ENCODE results near the gene CFHR2.
"Not testable (repeated sequence)": the region's sequence is repeated elsewhere in the genome, so short reads cannot be mapped to it uniquely, and the experiment has no call there.

CFHR2 gene

DNA sequence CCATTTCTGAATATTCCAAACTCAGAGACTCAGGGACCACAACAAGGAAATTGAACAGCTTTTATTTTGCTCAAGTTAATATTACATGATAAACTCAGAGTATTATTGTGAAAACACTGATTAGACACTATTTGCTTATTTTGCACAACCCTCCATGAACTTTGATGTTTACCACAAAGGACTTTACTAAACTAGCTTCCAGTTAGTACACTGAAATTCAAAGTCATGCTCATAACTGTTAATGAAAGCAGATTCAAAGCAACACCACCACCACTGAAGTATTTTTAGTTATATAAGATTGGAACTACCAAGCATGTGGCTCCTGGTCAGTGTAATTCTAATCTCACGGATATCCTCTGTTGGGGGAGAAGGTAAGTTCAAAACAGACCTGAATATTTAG lies at the start of gene CFHR2:
CFHR2 (plus strand) TSS at position 171 of the 400 bp plus-strand sequence; CDS start at position 314, 143 bp downstream.
- not testable (repeated sequence) for H3K27ac ChIP-seq; H4K20me1 ChIP-seq (ENCODE audit: insufficient read depth); H3K4me2 ChIP-seq; H3K36me3 ChIP-seq (ENCODE audit: insufficient read depth); H3K79me2 ChIP-seq (ENCODE audit: insufficient read depth, low read depth); H3K9ac ChIP-seq; H3K4me3 ChIP-seq (IDR thresholded peaks at IDR 0.05; ENCODE audit: insufficient read depth, low read depth, low read length); H2AFZ ChIP-seq (ENCODE audit: low read depth); H3K27me3 ChIP-seq (ENCODE audit: insufficient read depth, low read depth); H3K4me1 ChIP-seq (ENCODE audit: low read depth, poor library complexity, severe bottlenecking)

DNA sequence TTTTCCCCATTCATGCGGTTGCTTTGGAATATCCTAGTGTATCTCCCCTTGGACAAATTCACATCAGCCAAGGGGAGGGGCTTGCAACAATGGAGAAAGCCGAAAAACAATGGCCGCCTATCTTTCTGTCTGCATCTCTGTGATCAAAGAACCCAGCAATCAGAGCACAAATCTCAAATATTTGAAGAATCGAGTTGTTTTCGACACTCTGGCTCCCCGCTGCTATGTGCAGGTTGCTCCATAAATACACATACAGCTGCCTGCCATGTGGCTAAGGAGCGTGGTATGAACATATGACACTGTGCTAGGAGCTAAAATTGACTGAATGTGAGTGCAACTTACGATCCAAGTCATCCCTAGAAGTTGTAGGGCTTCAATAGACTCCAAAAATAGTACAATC lies 47.2 kb upstream of the CFHR2 start:
- Histone ChIP-seq H3K27me3 (ENCODE audit: insufficient read depth, low read depth) (no peaks in the 10 kb centered on the region), H3K4me2 (no peak overlapping the region), H4K20me1 (ENCODE audit: insufficient read depth) (no peaks in the 10 kb centered on the region), H3K79me2 (ENCODE audit: insufficient read depth, low read depth) (no peaks in the 10 kb centered on the region), H3K36me3 (ENCODE audit: insufficient read depth) (no peaks in the 10 kb centered on the region), H3K4me1 (ENCODE audit: low read depth, poor library complexity, severe bottlenecking) (no peaks in the 10 kb centered on the region), H3K9ac (no peak overlapping the region), H3K4me3 (IDR thresholded peaks at IDR 0.05; ENCODE audit: insufficient read depth, low read depth, low read length) (no peak overlapping the region), H2AFZ (ENCODE audit: low read depth) (no peak overlapping the region), H3K27ac (no peak overlapping the region)
- TF ChIP-seq, protein P1, sequence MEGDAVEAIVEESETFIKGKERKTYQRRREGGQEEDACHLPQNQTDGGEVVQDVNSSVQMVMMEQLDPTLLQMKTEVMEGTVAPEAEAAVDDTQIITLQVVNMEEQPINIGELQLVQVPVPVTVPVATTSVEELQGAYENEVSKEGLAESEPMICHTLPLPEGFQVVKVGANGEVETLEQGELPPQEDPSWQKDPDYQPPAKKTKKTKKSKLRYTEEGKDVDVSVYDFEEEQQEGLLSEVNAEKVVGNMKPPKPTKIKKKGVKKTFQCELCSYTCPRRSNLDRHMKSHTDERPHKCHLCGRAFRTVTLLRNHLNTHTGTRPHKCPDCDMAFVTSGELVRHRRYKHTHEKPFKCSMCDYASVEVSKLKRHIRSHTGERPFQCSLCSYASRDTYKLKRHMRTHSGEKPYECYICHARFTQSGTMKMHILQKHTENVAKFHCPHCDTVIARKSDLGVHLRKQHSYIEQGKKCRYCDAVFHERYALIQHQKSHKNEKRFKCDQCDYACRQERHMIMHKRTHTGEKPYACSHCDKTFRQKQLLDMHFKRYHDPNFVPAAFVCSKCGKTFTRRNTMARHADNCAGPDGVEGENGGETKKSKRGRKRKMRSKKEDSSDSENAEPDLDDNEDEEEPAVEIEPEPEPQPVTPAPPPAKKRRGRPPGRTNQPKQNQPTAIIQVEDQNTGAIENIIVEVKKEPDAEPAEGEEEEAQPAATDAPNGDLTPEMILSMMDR (conservative IDR thresholded peaks at IDR 0.05; ENCODE audit: low read depth, low read length) = no peak

DNA sequence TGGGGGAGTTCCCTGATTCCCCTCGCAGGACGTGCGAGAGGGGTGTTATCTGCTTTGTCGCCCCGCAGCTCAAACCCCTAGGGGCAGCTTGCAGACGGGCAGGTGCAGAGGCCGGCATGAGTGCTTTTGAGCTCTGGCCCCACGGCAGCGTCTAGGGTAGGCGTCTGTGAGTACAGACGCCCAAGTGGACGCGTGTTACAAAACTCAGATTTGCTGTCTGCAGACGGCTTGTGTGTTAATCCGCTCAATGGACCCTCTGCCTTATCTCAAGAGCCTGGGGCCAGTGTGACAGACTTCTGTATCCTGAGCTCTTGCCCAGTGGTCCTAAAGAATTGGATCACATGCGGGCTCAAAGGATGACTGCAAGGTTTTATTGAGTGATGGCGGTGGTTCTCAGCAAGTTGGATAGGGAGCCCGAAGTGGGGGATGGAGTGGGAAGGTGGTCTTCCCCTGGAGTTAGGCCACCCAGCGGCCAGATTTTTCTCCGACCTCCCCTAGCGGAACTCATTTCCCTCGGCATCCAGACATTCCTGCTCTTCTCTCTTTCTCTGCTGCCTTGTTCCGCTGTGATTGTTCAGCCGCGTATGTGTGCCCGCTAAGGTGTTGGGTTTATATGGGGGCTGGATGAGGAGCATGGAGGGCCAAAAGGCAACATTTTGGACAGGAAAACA lies 46.2 kb upstream of the CFHR2 start:
- TF ChIP-seq, protein P1 (conservative IDR thresholded peaks at IDR 0.05; ENCODE audit: low read depth, low read length) = no peak
- Histone ChIP-seq H2AFZ (ENCODE audit: low read depth) (no peak overlapping the region), H3K27ac (no peak overlapping the region), H3K4me3 (IDR thresholded peaks at IDR 0.05; ENCODE audit: insufficient read depth, low read depth, low read length) (no peak overlapping the region), H3K4me1 (ENCODE audit: low read depth, poor library complexity, severe bottlenecking) (no peaks in the 10 kb centered on the region), H3K9ac (no peak overlapping the region), H3K36me3 (ENCODE audit: insufficient read depth) (no peaks in the 10 kb centered on the region), H3K4me2 (no peak overlapping the region), H3K79me2 (ENCODE audit: insufficient read depth, low read depth) (no peaks in the 10 kb centered on the region), H3K27me3 (ENCODE audit: insufficient read depth, low read depth) (no peaks in the 10 kb centered on the region), H4K20me1 (ENCODE audit: insufficient read depth) (no peaks in the 10 kb centered on the region)

DNA sequence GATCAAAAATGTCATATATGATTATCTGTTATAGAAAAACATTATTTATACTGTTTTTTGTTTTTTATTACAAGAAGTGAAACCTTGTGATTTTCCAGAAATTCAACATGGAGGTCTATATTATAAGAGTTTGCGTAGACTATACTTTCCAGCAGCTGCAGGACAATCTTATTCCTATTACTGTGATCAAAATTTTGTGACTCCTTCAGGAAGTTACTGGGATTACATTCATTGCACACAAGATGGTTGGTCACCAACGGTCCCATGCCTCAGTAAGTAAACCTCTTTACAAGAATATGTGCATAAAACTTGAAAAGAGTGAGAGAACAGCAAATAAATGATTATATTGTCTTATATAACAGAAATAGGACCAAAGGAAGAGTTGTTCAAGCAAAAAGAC lies 41.2 kb upstream of the CFHR2 start:
- TF ChIP-seq, protein P1 (conservative IDR thresholded peaks at IDR 0.05; ENCODE audit: low read depth, low read length) = no peak
- H3K79me2 ChIP-seq (ENCODE audit: insufficient read depth, low read depth) = no peaks in the 10 kb centered on the region
- H3K27ac ChIP-seq = no peak overlapping the region
- H3K36me3 ChIP-seq (ENCODE audit: insufficient read depth) = no peaks in the 10 kb centered on the region
- H4K20me1 ChIP-seq (ENCODE audit: insufficient read depth) = no peaks in the 10 kb centered on the region
- H3K27me3 ChIP-seq (ENCODE audit: insufficient read depth, low read depth) = no peaks in the 10 kb centered on the region
- H3K4me3 ChIP-seq (IDR thresholded peaks at IDR 0.05; ENCODE audit: insufficient read depth, low read depth, low read length) = no peak overlapping the region
- no peaks in the 10 kb centered on the region for H3K4me1 ChIP-seq (ENCODE audit: low read depth, poor library complexity, severe bottlenecking)
- no peak overlapping the region for H3K4me2 ChIP-seq
- H2AFZ ChIP-seq (ENCODE audit: low read depth) = no peak overlapping the region
- no peak overlapping the region for H3K9ac ChIP-seq

DNA sequence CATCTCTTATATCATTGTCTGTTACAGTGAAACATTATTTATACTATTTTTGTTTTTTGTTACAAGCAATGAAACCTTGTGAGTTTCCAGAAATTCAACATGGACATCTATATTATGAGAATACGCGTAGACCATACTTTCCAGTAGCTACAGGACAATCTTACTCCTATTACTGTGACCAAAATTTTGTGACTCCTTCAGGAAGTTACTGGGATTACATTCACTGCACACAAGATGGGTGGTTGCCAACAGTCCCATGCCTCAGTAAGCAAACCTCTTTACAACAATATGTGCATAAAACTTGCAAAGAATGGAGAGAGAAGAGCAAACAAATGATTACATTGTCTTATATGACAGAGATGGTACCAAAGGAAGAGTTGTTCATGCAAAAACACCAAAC lies 33.3 kb upstream of the CFHR2 start:
- H4K20me1 ChIP-seq (ENCODE audit: insufficient read depth) = no peaks in the 10 kb centered on the region
- H3K36me3 ChIP-seq (ENCODE audit: insufficient read depth) = no peaks in the 10 kb centered on the region
- H3K4me1 ChIP-seq (ENCODE audit: low read depth, poor library complexity, severe bottlenecking) = no peaks in the 10 kb centered on the region
- H3K4me2 ChIP-seq = no peak overlapping the region
- H3K27ac ChIP-seq = no peak overlapping the region
- no peak overlapping the region for H3K4me3 ChIP-seq (IDR thresholded peaks at IDR 0.05; ENCODE audit: insufficient read depth, low read depth, low read length)
- H2AFZ ChIP-seq (ENCODE audit: low read depth) = no peak overlapping the region
- H3K79me2 ChIP-seq (ENCODE audit: insufficient read depth, low read depth) = no peaks in the 10 kb centered on the region
- H3K27me3 ChIP-seq (ENCODE audit: insufficient read depth, low read depth) = no peaks in the 10 kb centered on the region
- H3K9ac ChIP-seq = no peak overlapping the region
- TF ChIP-seq, protein P1 (conservative IDR thresholded peaks at IDR 0.05; ENCODE audit: low read depth, low read length) = no peak

DNA sequence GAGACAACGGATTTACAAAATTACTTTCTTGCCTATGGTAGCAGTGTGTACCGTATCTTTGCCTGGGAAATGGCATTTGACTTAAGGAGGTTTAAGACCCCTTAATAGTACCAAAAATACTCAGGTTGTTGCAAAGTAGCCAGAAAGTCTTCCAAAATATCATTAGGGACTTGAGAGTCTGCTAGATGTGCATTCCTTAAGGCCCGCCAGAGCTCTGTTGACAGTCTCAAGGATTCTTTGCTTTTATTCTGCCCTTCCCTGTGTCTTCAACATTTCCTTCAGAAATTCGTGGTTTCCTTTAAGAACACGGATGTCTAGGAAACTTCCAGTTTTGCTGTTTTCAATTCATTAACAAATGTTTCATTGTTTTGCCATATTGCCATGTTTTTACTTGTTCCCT lies 31.3 kb upstream of the CFHR2 start:
- not testable (repeated sequence) for H3K4me2 ChIP-seq; H3K27ac ChIP-seq; H3K36me3 ChIP-seq (ENCODE audit: insufficient read depth); H3K27me3 ChIP-seq (ENCODE audit: insufficient read depth, low read depth); H3K79me2 ChIP-seq (ENCODE audit: insufficient read depth, low read depth); H4K20me1 ChIP-seq (ENCODE audit: insufficient read depth); H3K9ac ChIP-seq; H2AFZ ChIP-seq (ENCODE audit: low read depth); H3K4me3 ChIP-seq (IDR thresholded peaks at IDR 0.05; ENCODE audit: insufficient read depth, low read depth, low read length); H3K4me1 ChIP-seq (ENCODE audit: low read depth, poor library complexity, severe bottlenecking)

DNA sequence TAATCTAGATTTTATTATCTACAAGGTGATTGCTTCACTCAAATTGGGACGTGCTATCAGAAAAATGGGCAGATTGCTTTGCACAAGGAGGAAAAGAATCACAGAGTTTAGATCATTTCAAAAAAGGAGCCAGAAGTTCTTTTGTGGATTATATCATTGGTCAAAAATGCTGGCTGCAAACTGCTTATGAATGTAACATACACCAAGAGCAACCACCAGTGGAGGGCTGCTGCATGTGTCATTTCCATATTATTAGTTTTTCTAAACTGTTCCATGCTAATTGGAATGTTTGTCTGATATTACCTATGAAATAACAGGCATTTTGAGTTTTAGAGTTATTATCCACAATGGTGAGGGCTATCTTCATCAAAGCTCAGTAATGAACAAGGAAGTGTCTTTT lies 16.7 kb upstream of the CFHR2 start:
- H3K36me3 ChIP-seq (ENCODE audit: insufficient read depth); H2AFZ ChIP-seq (ENCODE audit: low read depth); H3K27me3 ChIP-seq (ENCODE audit: insufficient read depth, low read depth); H3K4me1 ChIP-seq (ENCODE audit: low read depth, poor library complexity, severe bottlenecking); H3K4me3 ChIP-seq (IDR thresholded peaks at IDR 0.05; ENCODE audit: insufficient read depth, low read depth, low read length); H3K79me2 ChIP-seq (ENCODE audit: insufficient read depth, low read depth); H3K9ac ChIP-seq; H3K4me2 ChIP-seq; H3K27ac ChIP-seq; H4K20me1 ChIP-seq (ENCODE audit: insufficient read depth): not testable (repeated sequence)
